AG04449 (cell line): ENCODE results near the gene CNTN6.
A peak's percentile ranks its signal among the peaks of the same experiment; 100 is the strongest.

Source experiments
- CTCF ChIA-PET: fragments of 350-600 bp; formaldehyde crosslinking; extraction: SDS; loops from one replicate; lab custom pipeline; 2021; ENCODE audit warnings: antibody characterized with exemption; lab: Yijun Ruan, JAX
- POLR2A ChIA-PET: fragments of 400-600, 350-600 bp; formaldehyde crosslinking; extraction: SDS; loops from one replicate; lab custom pipeline; 2020; ENCODE audit warnings: antibody characterized with exemption, inconsistent platforms; lab: Yijun Ruan, JAX
- DNase-seq: peaks from one replicate; pipeline ENCODE4 v3.0.0-alpha.2; 2010; ENCODE audit warnings: low read depth, low spot score
- H3K4me3 ChIP-seq: 2 replicates; pipeline ENCODE4 v1.5.1; 2011; ENCODE audit warnings: low read depth, mild to moderate bottlenecking, control low read depth, low read length
- TF ChIP-seq, protein P1 (sequence below): IDR thresholded peaks from one replicate; pipeline ENCODE4 v1.5.1; 2011; ENCODE audit warnings: mild to moderate bottlenecking, moderate library complexity, low read length, control low read depth, inconsistent platforms; ENCODE audit not compliant: insufficient read depth; ENCODE audit errors: missing control alignments

Gene CNTN6

GRCh38 chr3:1197051-1197450, 104.2 kb downstream of the CNTN6 start:
- TF ChIP-seq, protein P1, sequence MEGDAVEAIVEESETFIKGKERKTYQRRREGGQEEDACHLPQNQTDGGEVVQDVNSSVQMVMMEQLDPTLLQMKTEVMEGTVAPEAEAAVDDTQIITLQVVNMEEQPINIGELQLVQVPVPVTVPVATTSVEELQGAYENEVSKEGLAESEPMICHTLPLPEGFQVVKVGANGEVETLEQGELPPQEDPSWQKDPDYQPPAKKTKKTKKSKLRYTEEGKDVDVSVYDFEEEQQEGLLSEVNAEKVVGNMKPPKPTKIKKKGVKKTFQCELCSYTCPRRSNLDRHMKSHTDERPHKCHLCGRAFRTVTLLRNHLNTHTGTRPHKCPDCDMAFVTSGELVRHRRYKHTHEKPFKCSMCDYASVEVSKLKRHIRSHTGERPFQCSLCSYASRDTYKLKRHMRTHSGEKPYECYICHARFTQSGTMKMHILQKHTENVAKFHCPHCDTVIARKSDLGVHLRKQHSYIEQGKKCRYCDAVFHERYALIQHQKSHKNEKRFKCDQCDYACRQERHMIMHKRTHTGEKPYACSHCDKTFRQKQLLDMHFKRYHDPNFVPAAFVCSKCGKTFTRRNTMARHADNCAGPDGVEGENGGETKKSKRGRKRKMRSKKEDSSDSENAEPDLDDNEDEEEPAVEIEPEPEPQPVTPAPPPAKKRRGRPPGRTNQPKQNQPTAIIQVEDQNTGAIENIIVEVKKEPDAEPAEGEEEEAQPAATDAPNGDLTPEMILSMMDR: no peak
- no peak for DNase-seq
- H3K4me3 ChIP-seq: no peak overlapping the region
- POLR2A ChIA-PET: no interaction called here
- CTCF ChIA-PET: no interaction called here

DNA sequence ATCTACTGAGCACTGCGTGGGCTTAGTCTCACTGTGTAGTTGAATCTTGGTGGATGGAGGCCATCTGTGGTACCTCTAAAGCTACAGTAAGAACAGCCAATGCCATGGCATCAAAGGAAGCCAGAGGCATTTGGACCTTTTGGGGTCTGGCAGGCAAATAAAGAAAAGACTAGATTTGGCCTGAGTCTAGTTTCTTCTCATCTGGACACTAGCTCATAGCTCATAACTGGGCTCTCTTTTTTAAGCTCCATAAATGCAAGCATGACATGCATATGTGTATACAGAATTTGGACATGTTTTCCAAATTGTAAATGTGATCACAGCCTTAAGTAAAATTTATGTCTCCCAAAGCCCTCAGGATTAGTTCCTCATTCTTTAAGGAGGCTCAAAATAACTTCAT, 107.5 kb downstream of the CNTN6 start:
- no peak for DNase-seq
- TF ChIP-seq, protein P1: no peak
- no peak overlapping the region for H3K4me3 ChIP-seq
- CTCF ChIA-PET: no interaction called here
- POLR2A ChIA-PET: interaction anchor here (0.6 kb wide), 1 partner anchor 20 kb away, joined by 3 read pairs; no protein-coding TSS in a partner anchor

- CTCF ChIA-PET: no interaction called here
- POLR2A ChIA-PET: no interaction called here
- TF ChIP-seq, protein P1: no peak
- DNase-seq: no peak
- no peak overlapping the region for H3K4me3 ChIP-seq
Observed at GRCh38 chr3:1207904-1208303, 115.1 kb downstream of the CNTN6 start.

DNA sequence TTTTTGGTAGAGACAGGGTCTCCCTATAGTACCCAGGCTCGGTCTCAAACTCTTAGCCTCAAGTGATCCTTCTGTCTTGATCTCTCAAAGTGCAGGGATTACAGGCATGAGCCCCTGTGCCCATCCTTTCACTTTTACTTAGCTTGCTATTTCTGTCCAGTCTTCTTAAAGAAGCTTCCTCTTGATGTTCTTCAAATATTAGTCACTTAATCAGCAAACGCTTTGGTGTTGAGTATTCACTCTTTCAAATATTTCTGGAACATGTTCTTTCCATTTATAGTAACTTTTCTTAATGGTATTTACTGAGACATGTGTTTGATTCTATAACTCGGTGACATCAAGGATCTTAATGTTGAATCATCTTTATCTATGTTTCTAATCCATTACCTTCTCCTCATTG, 122.1 kb downstream of the CNTN6 start:
- peak; percentile 38 for DNase-seq

GRCh38 chr3:1216856-1217255, 124.0 kb downstream of the CNTN6 start:
- CTCF ChIA-PET: no interaction called here
- TF ChIP-seq, protein P1: no peak
- DNase-seq: no peak
- POLR2A ChIA-PET: no interaction called here
- no peak overlapping the region for H3K4me3 ChIP-seq

More for the DNA sequence above, 122.1 kb downstream of the CNTN6 start:
- POLR2A ChIA-PET: interaction anchor here (1.0 kb wide), 1 partner anchor 23 kb away, joined by 6 read pairs; no protein-coding TSS in a partner anchor
- CTCF ChIA-PET: no interaction called here
- H3K4me3 ChIP-seq: no peak overlapping the region
- TF ChIP-seq, protein P1: no peak

GRCh38 chr3:1227111-1227510, 134.3 kb downstream of the CNTN6 start:
- ChIA-PET POLR2A (no interaction called here), CTCF (no interaction called here)
- no peak for DNase-seq
- TF ChIP-seq, protein P1: no peak
- no peak overlapping the region for H3K4me3 ChIP-seq
